Measurements from ENCODE around the gene PCA3. TPM values are rescaled to one million over a fixed set of nuclear protein-coding genes. Genes with fewer than 3 reads are reported as not detected.

PCA3 gene
- total RNA-seq, 4 donors from 2014 or later = 0.40 TPM; not detected in 3

DNA sequence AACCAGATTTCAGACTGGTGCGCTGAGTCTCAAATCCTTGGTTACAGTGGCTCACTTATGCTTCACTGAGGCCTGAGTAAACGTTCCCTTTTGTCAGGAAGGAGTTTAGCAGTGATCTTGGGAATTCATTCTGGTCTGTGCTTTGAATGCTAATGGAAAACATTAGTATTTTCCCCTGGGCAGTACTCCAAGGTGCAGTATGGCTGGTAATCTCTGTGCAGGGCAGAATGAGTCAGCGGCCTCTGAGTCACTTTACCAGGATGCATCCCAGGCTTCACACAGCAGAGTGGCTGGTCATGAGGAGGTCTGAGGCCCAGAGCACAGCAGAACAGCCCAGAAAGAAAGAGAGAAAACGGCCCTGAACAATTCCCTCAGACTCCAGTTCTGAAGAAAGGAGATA is 54.0 kb downstream of the PCA3 start:
- DNase-seq = peak in 2 of 3 donors; percentile 67 to 87
- Histone ChIP-seq H3K4me3 (no peak overlapping the region), H3K27ac (peak overlapping the region in 2 of 4 donors; percentile 2 to 68), H3K4me1 (no peaks in the 10 kb centered on the region), H3K27me3 (no peaks in the 10 kb centered on the region), H3K9me3 (no peaks in the 10 kb centered on the region), H3K36me3 (no peaks in the 10 kb centered on the region)
- no peak for TF ChIP-seq POLR2A (IDR thresholded peaks at IDR 0.05)
- TF ChIP-seq, protein P1, sequence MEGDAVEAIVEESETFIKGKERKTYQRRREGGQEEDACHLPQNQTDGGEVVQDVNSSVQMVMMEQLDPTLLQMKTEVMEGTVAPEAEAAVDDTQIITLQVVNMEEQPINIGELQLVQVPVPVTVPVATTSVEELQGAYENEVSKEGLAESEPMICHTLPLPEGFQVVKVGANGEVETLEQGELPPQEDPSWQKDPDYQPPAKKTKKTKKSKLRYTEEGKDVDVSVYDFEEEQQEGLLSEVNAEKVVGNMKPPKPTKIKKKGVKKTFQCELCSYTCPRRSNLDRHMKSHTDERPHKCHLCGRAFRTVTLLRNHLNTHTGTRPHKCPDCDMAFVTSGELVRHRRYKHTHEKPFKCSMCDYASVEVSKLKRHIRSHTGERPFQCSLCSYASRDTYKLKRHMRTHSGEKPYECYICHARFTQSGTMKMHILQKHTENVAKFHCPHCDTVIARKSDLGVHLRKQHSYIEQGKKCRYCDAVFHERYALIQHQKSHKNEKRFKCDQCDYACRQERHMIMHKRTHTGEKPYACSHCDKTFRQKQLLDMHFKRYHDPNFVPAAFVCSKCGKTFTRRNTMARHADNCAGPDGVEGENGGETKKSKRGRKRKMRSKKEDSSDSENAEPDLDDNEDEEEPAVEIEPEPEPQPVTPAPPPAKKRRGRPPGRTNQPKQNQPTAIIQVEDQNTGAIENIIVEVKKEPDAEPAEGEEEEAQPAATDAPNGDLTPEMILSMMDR (IDR thresholded peaks at IDR 0.05) = no peak

DNA sequence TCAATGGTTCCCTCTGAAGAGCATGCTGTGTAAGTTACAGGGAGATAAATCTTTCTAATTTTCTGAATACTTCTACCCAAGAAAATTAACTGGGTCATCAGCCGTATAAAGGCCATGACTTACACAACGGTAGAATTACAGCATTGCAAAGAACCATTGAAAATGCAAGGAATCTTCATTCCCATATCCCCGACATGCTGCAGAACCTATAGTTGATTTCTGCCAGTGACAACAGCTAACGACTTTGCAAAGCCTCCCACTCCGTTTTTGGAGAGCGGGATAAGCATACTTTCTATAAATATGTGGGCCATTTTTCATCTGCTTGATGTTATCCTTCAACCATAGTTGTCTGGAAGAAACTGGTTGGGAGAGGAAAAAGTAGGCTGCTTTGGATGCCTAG is 56.2 kb downstream of the PCA3 start:
- Histone ChIP-seq H3K27me3 (no peaks in the 10 kb centered on the region), H3K4me1 (no peaks in the 10 kb centered on the region), H3K4me3 (no peak overlapping the region), H3K36me3 (no peaks in the 10 kb centered on the region), H3K9me3 (no peaks in the 10 kb centered on the region), H3K27ac (peak overlapping the region in 1 of 4 donors; percentile 68)
- no peak for DNase-seq
- TF ChIP-seq, protein P1 (IDR thresholded peaks at IDR 0.05) = no peak
- TF ChIP-seq POLR2A (IDR thresholded peaks at IDR 0.05) = no peak

DNA sequence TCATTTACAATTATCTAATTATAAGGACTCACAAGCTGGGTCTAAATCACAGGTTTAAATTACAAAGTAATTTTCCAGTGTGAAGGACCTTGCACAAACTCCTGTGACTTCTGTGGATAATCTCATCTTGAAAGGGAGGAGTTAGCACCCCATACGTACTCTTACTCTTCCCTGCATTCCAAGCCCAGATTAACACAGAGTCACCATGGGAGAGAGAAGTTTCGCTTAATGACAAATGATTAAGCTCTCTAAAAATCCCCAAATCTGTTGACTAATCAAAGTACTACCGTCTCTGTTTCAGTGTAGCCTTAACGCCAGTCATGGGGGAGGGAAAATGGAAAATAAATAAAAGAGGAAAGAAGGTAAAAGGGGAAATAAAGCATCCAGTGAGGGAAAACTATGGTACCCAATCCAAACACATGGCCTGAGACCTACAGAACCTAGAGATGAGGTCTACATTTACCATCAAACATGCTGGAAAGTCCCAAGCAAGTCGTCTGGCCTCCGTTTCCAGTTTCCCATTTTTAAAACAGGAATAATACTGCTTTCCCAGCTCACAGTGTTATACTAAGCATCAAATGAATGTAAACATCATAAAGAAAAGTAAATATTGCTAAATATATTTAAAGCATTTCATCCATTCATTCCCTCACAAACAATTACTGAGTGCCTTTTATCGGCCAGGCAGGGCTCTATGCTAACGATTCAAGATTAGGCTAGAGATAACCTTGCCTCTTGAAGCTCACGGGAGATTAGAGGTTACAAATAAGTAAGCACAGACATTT is 63.2 kb downstream of the PCA3 start:
- H3K9me3 ChIP-seq = no peaks in the 10 kb centered on the region
- H3K4me3 ChIP-seq = no peak overlapping the region
- no peaks in the 10 kb centered on the region for H3K27me3 ChIP-seq
- no peaks in the 10 kb centered on the region for H3K36me3 ChIP-seq
- no peaks in the 10 kb centered on the region for H3K4me1 ChIP-seq
- DNase-seq = no peak
- H3K27ac ChIP-seq = no peak overlapping the region
- TF ChIP-seq, protein P1 (IDR thresholded peaks at IDR 0.05) = no peak
- TF ChIP-seq POLR2A (IDR thresholded peaks at IDR 0.05) = no peak

DNA sequence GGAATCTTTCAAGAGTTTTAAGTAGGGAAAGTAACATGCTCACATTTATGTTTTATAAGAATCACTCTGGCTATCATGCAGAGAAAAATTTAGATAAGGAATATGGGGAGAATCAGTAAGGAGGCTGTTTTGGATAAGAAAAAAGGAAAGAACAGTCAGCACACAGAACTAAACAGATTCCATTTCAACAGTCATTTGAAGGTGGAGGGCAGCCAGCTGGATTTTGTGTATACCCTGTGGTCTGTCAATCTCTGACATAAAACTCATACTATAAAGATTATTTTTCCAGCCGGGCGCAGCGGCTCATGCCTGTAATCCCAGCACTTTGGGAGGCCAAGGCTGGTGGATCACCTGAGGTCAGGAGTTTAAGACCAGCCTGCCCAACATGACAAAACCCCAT is 64.2 kb downstream of the PCA3 start:
- H3K4me3 ChIP-seq = no peak overlapping the region
- H3K9me3 ChIP-seq = no peaks in the 10 kb centered on the region
- H3K4me1 ChIP-seq = no peaks in the 10 kb centered on the region
- peak overlapping the region in 1 of 4 donors; percentile 28 for H3K27ac ChIP-seq
- H3K27me3 ChIP-seq = no peaks in the 10 kb centered on the region
- no peak for DNase-seq
- TF ChIP-seq, protein P1 (IDR thresholded peaks at IDR 0.05) = no peak
- TF ChIP-seq POLR2A (IDR thresholded peaks at IDR 0.05) = no peak
- H3K36me3 ChIP-seq = no peaks in the 10 kb centered on the region

DNA sequence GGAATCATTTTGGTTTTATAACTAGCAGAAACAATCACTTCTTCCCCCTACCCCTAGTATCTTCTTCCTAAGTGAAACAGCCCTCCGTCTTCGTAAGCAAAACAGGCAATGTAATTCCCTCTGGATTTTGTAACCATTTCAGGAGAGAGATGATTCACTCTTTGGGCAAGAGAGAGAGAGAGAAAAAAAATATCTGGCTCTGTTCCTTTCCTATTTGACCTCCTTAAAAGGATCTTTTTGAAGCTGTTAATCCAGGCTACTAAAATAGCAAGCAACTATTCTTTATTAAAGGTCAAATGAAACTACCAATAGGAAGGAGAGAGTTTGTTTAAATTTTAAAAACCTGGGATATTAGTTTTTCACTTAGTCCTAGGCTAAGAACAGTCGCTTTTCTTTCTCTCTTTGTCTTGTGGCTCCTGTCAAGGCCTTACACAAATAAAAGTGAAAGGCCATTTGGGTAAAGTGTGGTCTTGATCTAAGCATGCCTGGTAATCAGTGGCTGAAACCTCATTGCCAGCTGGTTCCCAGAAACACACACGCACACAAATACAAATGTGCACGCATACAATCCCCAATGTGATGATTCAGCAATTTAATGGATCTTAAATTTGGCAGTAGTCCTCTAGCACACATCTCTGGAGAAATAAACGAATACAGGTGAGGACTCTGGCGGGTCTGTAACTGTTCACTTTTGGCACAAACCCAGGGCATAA is 71.5 kb downstream of the PCA3 start:
- Histone ChIP-seq H3K4me1 (no peaks in the 10 kb centered on the region), H3K4me3 (no peak overlapping the region), H3K27me3 (no peaks in the 10 kb centered on the region), H3K27ac (peak overlapping the region in 2 of 4 donors; percentile 39 to 77), H3K9me3 (no peaks in the 10 kb centered on the region), H3K36me3 (no peaks in the 10 kb centered on the region)
- no peak for DNase-seq
- TF ChIP-seq POLR2A (IDR thresholded peaks at IDR 0.05) = no peak
- TF ChIP-seq, protein P1 (IDR thresholded peaks at IDR 0.05) = no peak

Small RNA genes lying within 50 kb of the gene (small RNA-seq; reads per million reads assigned to genes)
- gene AL359314.1 = 0 reads per million in 2 donors

Other genes with a start within 250 kb of the PCA3 start
- gene PRUNE2, start 141.7 kb downstream of the PCA3 start, total RNA-seq = 10 to 100 TPM; 15.6 to 37.8 (median 26.1) TPM